Ureter (tissue), 1 donor: ENCODE measurements around the gene STK31. TPM values are rescaled to one million over a fixed set of nuclear protein-coding genes. Genes with fewer than 3 reads are reported as not detected.
"Not testable (repeated sequence)": the region's sequence is repeated elsewhere in the genome, so short reads cannot be mapped to it uniquely, and the experiment has no call there.

Experiments
- DNase-seq: peaks from one replicate; pipeline ENCODE4 v3.0.0-alpha.2; 2020; ENCODE audit warnings: low spot score
- total RNA-seq: library from RNA; stranded (reverse); gene quantifications from one replicate; pipeline ENCODE4 v1.2.4, GENCODE V29; 2023
- donor health status: DM: yes; HTN: yes; CAD: no.

Gene STK31
- total RNA-seq, 1 donor from 2014 or later, result 2.5 TPM

GRCh38 chr7:23802720-23803397 is 92.8 kb downstream of the STK31 start:
- no peak for DNase-seq

- DNase-seq, result no peak
Measured at GRCh38 chr7:23804707-23805106, 94.7 kb downstream of the STK31 start.

- DNase-seq, result no peak
Measured at GRCh38 chr7:23808421-23808820, 98.4 kb downstream of the STK31 start.

- no peak for DNase-seq
Measured at GRCh38 chr7:23810099-23810498, 100.1 kb downstream of the STK31 start.

- DNase-seq, result no peak
Measured at GRCh38 chr7:23811540-23811939, 101.5 kb downstream of the STK31 start.

- not testable (repeated sequence) for DNase-seq
Measured at GRCh38 chr7:23828125-23828524, 118.1 kb downstream of the STK31 start.

- DNase-seq, result not testable (repeated sequence)
Measured at GRCh38 chr7:23832733-23833132, 122.7 kb downstream of the STK31 start.

- no peak for DNase-seq
Measured at GRCh38 chr7:23833405-23833804, 123.4 kb downstream of the STK31 start.

- not testable (repeated sequence) for DNase-seq
Measured at GRCh38 chr7:23844837-23845236, 134.8 kb downstream of the STK31 start.

GRCh38 chr7:23852135-23852534 is 142.1 kb downstream of the STK31 start:
- DNase-seq, result no peak

- DNase-seq, result no peak
Measured at GRCh38 chr7:23852988-23853387, 143.0 kb downstream of the STK31 start.

- no peak for DNase-seq
Measured at GRCh38 chr7:23863209-23863787, 153.3 kb downstream of the STK31 start.

GRCh38 chr7:23864973-23865372 is 155.0 kb downstream of the STK31 start:
- DNase-seq, result no peak

GRCh38 chr7:23873306-23873705 is 163.3 kb downstream of the STK31 start:
- DNase-seq, result no peak

GRCh38 chr7:23876526-23876925 is 166.5 kb downstream of the STK31 start:
- not testable (repeated sequence) for DNase-seq

Other genes starting within 250 kb of the STK31 start
- 0.78 TPM for gene IGF2BP3, start 239.7 kb upstream of the STK31 start, total RNA-seq
- gene TRA2A, start 178.2 kb upstream of the STK31 start, total RNA-seq, result 147 TPM
- gene CCDC126, start 112.8 kb upstream of the STK31 start, total RNA-seq, result 9.6 TPM
- gene FAM221A, start 30.0 kb upstream of the STK31 start, total RNA-seq, result 25.5 TPM